DMS 273 (cell line): Measurements from ENCODE around the gene CD226.

Source experiments
- DNase-seq: peaks from one replicate; lab custom pipeline; 2025; ENCODE audit not compliant: unreplicated experiment; lab: John Stamatoyannopoulos, UW

CD226 gene

DNA sequence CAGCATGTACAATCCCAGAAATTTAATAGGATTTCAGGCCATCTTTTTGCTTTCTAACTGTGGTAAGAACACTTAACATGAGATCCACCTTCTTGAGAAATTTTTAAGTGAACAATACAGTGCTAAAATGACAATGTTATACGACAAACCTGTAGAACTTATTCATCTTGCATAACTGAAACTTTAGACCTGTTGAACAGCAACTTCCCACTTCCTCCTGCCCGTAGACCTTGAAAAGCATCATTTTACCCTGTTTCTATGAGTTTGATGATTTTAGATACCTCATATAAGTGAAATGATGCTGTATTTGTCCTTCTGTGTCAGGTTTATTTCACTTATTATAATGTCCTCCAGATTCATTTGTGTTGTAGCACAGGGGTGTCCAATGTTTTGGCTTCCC lies 128.2 kb downstream of the CD226 start:
- DNase-seq, result no peak

DNA sequence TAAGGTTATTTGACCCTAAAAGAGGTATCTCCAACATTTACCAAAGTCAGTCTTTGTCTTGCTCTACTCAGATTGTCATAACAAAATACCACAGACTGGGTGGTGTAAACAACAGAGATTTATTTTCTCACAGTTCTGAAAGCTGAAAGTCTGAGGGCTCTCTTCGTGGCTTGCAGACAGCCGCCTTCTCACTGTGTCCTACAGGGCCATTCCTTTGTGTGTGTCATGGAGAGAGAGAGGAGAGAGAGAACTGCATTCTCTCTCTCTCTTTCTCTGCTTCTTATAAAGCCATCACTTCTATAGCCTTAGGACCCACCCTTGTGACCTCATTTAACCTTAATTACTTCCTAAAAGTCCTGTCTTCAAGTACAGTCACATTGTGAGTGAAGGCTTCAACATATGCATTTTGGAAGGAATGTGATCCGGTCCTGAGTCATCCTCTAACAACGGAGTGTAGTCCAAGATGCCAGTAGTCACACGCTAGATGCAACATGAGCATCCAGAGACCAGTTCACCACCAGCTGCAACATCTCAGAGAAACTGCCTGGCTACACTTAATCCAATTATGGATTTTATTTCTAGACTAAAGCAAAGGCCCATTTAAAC lies 130.2 kb downstream of the CD226 start:
- no peak for DNase-seq

DNA sequence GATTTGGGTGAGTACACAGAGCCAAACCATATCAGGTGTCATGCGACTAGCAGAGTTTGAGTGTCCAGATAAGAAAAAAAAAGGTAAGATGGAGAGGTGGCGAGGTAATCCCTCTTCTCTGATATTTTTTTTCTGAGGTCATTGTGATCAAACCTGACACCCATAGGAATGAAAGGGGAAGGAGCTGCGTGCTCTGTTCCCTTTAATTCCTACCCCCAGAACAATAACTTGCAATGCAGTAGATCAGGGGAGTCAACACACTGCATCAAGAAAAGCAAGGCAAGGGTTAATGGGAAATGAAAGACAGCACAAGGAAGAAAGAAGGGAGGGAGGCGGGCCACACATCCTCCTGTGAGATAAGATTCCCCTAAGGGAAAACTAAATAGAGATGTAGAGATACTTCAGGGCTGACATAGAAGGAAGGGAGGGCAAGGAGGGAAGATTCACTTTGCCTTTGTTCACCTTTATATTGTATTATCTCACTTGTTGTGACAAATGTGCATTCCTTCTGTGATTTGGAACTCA lies 132.8 kb downstream of the CD226 start:
- DNase-seq, result no peak

DNA sequence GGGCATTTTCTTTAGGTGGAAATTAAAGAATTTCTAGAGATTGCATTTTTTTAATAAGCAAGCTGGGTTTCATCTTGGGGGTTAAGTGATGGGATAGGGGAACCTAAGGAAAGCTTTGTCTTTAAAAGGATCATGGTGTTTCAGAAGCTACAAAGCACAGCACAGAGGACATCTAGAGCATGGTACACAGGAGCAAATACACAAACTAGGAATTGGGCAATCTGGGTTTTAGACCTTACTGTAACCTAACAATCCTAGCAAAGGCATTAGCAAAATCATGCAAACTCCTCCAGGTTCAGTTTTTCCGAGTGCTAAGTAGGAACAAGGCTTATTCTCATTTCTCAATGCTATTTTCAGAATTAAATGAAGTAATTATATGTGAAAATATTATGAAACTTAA lies 134.1 kb downstream of the CD226 start:
- DNase-seq, result no peak

DNA sequence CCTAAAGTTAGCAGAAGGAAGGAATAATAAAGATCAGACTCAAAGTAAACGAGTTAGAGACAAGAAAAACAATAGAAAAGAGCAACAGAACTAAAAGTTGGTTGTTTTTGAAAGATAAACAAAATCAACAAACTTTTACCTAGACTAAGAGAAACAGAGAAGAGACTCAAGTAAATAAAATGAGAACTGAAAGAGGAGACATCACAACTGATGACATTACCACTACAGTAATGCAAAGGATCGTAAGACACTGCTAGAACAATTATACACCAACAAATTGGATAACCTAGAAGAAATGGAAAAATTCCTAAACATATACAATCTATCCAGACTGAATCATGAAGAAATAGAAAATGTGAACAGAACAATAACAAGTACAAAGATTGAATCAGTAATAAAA lies 139.3 kb downstream of the CD226 start:
- DNase-seq, result no peak

DNA sequence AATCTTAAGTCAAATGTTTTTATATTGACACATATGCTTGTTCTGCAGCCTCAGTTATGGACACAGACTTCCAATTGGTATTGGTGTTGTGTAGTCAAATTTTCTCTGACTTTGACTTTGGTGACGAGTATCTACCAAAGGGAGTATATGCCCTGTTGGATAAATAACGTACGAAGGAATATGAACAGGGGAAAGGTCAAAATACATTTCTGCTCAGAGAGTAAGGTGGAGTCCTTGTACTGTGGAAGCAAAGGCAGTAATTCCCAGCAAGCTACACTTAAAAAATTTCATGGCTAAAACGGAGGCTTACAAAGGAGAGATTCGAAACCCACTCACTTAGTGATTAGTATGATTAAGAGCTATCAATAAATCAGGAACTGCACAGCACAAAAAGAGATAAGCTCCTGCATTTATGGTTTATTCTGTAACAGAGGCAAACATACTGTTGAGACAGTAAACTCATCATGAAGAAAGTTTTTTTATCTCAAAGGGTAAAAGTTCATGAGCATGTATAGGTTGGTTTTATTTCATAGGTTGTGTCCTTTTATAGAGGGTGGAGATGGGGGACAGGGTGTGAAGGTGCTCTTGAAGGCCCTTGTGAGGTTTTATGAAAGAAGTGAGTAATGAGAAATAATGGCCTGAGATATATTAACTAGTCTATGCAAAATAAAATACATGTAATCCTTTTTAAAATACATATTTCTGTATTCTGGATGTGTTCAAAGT lies 142.7 kb downstream of the CD226 start:
- DNase-seq, result no peak
